HEK293T (cell line): ENCODE data around the gene MYH3.

Source experiments
- CTCF ChIA-PET: fragments of 350-600 bp; formaldehyde crosslinking; extraction: SDS; loops from one replicate; lab custom pipeline; 2021; ENCODE audit warnings: antibody characterized with exemption, inconsistent platforms; lab: Yijun Ruan, JAX
- POLR2A ChIA-PET: fragments of 350-600 bp; formaldehyde crosslinking; extraction: SDS; loops from one replicate; lab custom pipeline; 2020; ENCODE audit warnings: antibody characterized with exemption, inconsistent platforms; lab: Yijun Ruan, JAX
- DNase-seq: peaks from one replicate; pipeline ENCODE4 v3.0.0; 2012; ENCODE audit warnings: mixed read lengths; ENCODE audit errors: extremely low spot score
- ARNT ChIP-seq: fragments of 450-650 bp; IDR thresholded peaks from 2 replicates; pipeline ENCODE4 v1.6.1; 2017; ENCODE audit warnings: mild to moderate bottlenecking
- BHLHE40 ChIP-seq: fragments of 450-650 bp; IDR thresholded peaks from 2 replicates; pipeline ENCODE4 v1.6.1; 2016; ENCODE audit warnings: mild to moderate bottlenecking, moderate library complexity, borderline replicate concordance
- CTBP1 ChIP-seq: fragments of 450-650 bp; IDR thresholded peaks from 2 replicates; pipeline ENCODE4 v1.6.1; 2016; ENCODE audit warnings: borderline replicate concordance
- ELF4 ChIP-seq: fragments of 450-650 bp; IDR thresholded peaks from 2 replicates; pipeline ENCODE4 v1.6.1; 2017; ENCODE audit warnings: antibody characterized with exemption
- FOXA1 ChIP-seq: fragments of 450-650 bp; IDR thresholded peaks from 2 replicates; pipeline ENCODE4 v1.6.1; 2016; ENCODE audit warnings: mild to moderate bottlenecking
- FOXK2 ChIP-seq: fragments of 450-650 bp; IDR thresholded peaks from 2 replicates; pipeline ENCODE4 v1.6.1; 2016; ENCODE audit warnings: mild to moderate bottlenecking
- FOXM1 ChIP-seq: fragments of 450-650 bp; IDR thresholded peaks from 2 replicates; pipeline ENCODE4 v1.6.1; 2017; ENCODE audit warnings: mild to moderate bottlenecking, borderline replicate concordance
- HDGF ChIP-seq: fragments of 450-650 bp; IDR thresholded peaks from 2 replicates; pipeline ENCODE4 v1.6.1; 2017; ENCODE audit warnings: antibody characterized with exemption, borderline replicate concordance
- L3MBTL2 ChIP-seq: fragments of 450-650 bp; conservative IDR thresholded peaks from 2 replicates; pipeline ENCODE4 v1.6.1; 2016; ENCODE audit warnings: mild to moderate bottlenecking
- LEF1 ChIP-seq: fragments of 450-650 bp; IDR thresholded peaks from 2 replicates; pipeline ENCODE4 v1.6.1; 2017; ENCODE audit warnings: mild to moderate bottlenecking, borderline replicate concordance
- NFRKB ChIP-seq: fragments of 450-650 bp; IDR thresholded peaks from 2 replicates; pipeline ENCODE4 v1.6.1; 2016; ENCODE audit warnings: mild to moderate bottlenecking, moderate library complexity
- SP1 ChIP-seq: fragments of 450-650 bp; IDR thresholded peaks from 2 replicates; pipeline ENCODE4 v1.6.1; 2017
- SUZ12 ChIP-seq: fragments of 450-650 bp; IDR thresholded peaks from 2 replicates; pipeline ENCODE4 v1.6.1; 2016; ENCODE audit warnings: mild to moderate bottlenecking
- TARDBP ChIP-seq: fragments of 450-650 bp; IDR thresholded peaks from 2 replicates; pipeline ENCODE4 v1.6.1; 2016
- ZNF384 ChIP-seq: fragments of 450-650 bp; IDR thresholded peaks from 2 replicates; pipeline ENCODE4 v1.6.1; 2016
- TF ChIP-seq, protein P1 (sequence below): fragments of 450-650 bp; IDR thresholded peaks from 2 replicates; pipeline ENCODE4 v1.6.1; 2016

Gene MYH3

DNA sequence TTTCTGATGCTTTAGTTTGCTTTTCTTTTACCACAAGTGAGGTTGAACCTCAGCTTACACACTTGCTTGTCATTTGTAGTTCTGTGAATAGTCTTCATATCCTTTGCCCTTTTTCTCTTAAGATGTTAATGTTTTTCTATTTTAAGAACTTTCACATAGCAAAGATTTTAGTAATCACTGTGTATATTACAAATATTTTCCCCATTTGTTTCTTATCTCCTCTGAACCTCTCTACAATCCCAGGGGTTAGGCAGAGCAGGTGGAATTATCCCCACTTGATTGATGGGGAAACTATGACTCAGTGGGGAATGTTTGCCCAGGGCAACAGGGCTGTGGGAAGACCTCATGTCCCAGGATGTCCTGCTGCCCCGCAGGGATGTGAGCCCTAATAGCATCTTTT lies 11.7 kb upstream of the MYH3 start:
- ChIA-PET CTCF (no interaction called here), POLR2A (no interaction called here)
- TF ChIP-seq TARDBP (no peak), CTBP1 (no peak)
- TF ChIP-seq, protein P1, sequence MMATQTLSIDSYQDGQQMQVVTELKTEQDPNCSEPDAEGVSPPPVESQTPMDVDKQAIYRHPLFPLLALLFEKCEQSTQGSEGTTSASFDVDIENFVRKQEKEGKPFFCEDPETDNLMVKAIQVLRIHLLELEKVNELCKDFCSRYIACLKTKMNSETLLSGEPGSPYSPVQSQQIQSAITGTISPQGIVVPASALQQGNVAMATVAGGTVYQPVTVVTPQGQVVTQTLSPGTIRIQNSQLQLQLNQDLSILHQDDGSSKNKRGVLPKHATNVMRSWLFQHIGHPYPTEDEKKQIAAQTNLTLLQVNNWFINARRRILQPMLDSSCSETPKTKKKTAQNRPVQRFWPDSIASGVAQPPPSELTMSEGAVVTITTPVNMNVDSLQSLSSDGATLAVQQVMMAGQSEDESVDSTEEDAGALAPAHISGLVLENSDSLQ: no peak
- no peak for DNase-seq

- TF ChIP-seq LEF1 (no peak), ELF4 (no peak), ZNF384 (no peak), SP1 (no peak), TARDBP (no peak), FOXA1 (no peak), FOXK2 (no peak)
- CTCF ChIA-PET: no interaction called here
- POLR2A ChIA-PET: no interaction called here
Measured at GRCh38 chr17:10666906-10667305, 9.8 kb upstream of the MYH3 start.

DNA sequence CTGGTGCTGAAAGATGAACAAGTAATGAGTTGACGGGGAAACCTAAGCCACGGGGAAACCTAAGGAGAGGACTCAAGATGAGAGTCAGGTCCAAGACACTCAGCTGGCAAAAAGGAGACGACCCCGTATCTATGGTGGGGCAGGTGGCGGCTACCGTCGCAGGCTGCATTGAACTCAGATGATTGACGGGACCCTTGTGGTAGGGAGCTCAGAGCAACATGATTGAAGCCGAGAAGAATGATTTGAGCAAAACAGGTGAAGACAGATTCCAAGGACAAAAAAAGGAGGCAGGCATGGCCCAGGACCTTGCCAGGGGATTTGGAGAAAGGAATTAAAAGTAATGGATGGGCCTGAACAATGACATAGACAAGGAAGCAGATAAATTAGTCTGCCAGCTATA lies 7.5 kb upstream of the MYH3 start:
- ChIA-PET POLR2A (no interaction called here), CTCF (interaction anchor here (0.7 to 1.1 kb wide), 3 partner anchors 12 to 33 kb away, joined by 3 to 4 read pairs (median 3); no protein-coding TSS in a partner anchor)
- TF ChIP-seq HDGF: no peak
- no peak for TF ChIP-seq CTBP1
- TF ChIP-seq SUZ12: no peak
- TF ChIP-seq FOXK2: no peak
- no peak for TF ChIP-seq FOXM1
- no peak for TF ChIP-seq NFRKB
- no peak for TF ChIP-seq ARNT
- no peak for TF ChIP-seq BHLHE40
- TF ChIP-seq, protein P1: no peak
- TF ChIP-seq ELF4: no peak
- TF ChIP-seq LEF1: no peak
- no peak for TF ChIP-seq SP1
- TF ChIP-seq FOXA1: no peak
- no peak for TF ChIP-seq L3MBTL2
- TF ChIP-seq TARDBP: no peak
- TF ChIP-seq ZNF384: no peak
- DNase-seq: no peak

More at GRCh38 chr17:10666906-10667305, 9.8 kb upstream of the MYH3 start:
- no peak for DNase-seq

DNA sequence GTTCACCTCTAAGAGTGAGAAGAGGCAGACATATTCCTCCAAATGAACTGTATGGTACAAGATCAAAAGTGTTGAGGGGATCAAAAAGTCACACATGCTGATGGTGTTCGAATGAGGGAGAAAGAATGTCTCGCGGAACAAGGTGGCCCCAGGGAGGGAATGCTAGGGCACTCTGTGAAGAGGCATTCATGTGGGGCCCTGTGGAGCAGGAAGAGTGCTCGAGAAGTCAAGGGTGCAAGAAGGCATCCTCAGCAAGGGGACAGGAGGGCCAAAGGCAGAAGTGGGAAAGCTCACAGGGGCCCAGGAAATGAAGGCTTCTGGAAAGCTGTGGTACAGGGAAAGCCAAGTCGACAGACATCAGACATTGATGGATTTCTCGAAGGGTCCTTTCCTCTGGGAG lies 6.1 kb upstream of the MYH3 start:
- ChIA-PET POLR2A (interaction anchor here (0.7 kb wide), 1 partner anchor 182 kb away, joined by 3 read pairs; no protein-coding TSS in a partner anchor), CTCF (no interaction called here)
- no peak for DNase-seq
- TF ChIP-seq CTBP1 (no peak), ELF4 (no peak), LEF1 (no peak), BHLHE40 (no peak), FOXA1 (no peak), L3MBTL2 (no peak), HDGF (no peak), NFRKB (no peak), TARDBP (no peak), FOXK2 (no peak), ARNT (no peak), SUZ12 (no peak), SP1 (no peak), ZNF384 (no peak)
- TF ChIP-seq, protein P1: no peak

- CTCF ChIA-PET: interaction anchor here (1.4 kb wide), 1 partner anchor 14 kb away, joined by 4 read pairs; no protein-coding TSS in a partner anchor
- DNase-seq: no peak
- TF ChIP-seq SUZ12 (no peak), CTBP1 (no peak), L3MBTL2 (no peak)
- TF ChIP-seq, protein P1: no peak
- POLR2A ChIA-PET: no interaction called here
Measured at GRCh38 chr17:10661437-10661836, 4.3 kb upstream of the MYH3 start.

GRCh38 chr17:10657879-10658278 lies 770 bp upstream of the MYH3 start:
- POLR2A ChIA-PET: no interaction called here
- no peak for DNase-seq
- TF ChIP-seq ELF4 (no peak), NFRKB (no peak), SUZ12 (no peak), ARNT (no peak), LEF1 (no peak), FOXK2 (no peak), FOXA1 (no peak)
- CTCF ChIA-PET: no interaction called here
